ENCODE measurements around the gene CRTC2. TPM values are rescaled to one million over a fixed set of nuclear protein-coding genes. Genes with fewer than 3 reads are reported as not detected.
"Not testable (repeated sequence)": the region's sequence is repeated elsewhere in the genome, so short reads cannot be mapped to it uniquely, and the experiment has no call there.

The CRTC2 gene
- total RNA-seq = 10 to 100 TPM; 26.9 to 40.7 TPM

- Histone ChIP-seq H3K36me3 (peaks cover 11% of the 10 kb centered on the region), H3K4me1 (peaks cover 14% of the 10 kb centered on the region), H3K27ac (peak within 1 kb of the TSS; percentile 98), H3K9ac (ENCODE audit: low read depth in 2 of 2, low read length in 2 of 2) (peak within 1 kb of the TSS; percentile 92 to 95), H3K4me3 (peak within 1 kb of the TSS; percentile 80), H3K9me3 (no peaks in the 10 kb centered on the region), H3K27me3 (no peaks in the 10 kb centered on the region)
- no peak for TF ChIP-seq CTCF (IDR thresholded peaks at IDR 0.05)
- intact Hi-C loops (cut with DNase I) = no loop called here
- peak; percentile 99 for DNase-seq
Measured at GRCh38 chr1:153958111-153958960, at the start of gene CRTC2. CRTC2 (minus strand) TSS chr1:153958612; CDS start chr1:153958497, 115 bp downstream.

DNA sequence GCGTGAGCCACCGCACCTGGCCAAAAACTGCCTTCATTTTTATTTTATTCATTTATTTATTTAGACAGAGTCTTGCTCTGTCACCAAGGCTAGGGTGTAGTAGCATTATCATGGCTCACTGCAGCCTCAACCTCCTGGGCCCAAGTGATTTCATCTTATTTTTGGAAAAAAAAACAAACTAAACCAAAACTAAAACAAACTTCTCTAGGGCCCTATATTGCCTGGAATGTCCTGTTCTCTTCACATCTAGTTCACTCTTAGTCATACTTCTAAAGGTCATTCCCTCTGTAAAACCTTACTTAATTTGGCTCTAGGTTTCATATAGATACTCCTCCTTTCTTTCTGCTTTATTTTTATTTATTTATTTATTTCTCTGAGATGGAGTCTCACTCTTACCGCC is 47.7 kb upstream of the CRTC2 start:
- intact Hi-C loops (cut with DNase I) = no loop called here
- DNase-seq = no peak
- H3K9me3 ChIP-seq = no peaks in the 10 kb centered on the region
- H3K27me3 ChIP-seq = no peaks in the 10 kb centered on the region
- H3K27ac ChIP-seq = no peak overlapping the region
- no peak overlapping the region for H3K4me3 ChIP-seq
- no peak overlapping the region for H3K9ac ChIP-seq (ENCODE audit: low read depth in 2 of 2, low read length in 2 of 2)
- H3K4me1 ChIP-seq = no peaks in the 10 kb centered on the region
- TF ChIP-seq CTCF (IDR thresholded peaks at IDR 0.05) = no peak
- no peaks in the 10 kb centered on the region for H3K36me3 ChIP-seq

- Histone ChIP-seq H3K9ac (ENCODE audit: low read depth in 2 of 2, low read length in 2 of 2) (no peak overlapping the region), H3K27me3 (no peaks in the 10 kb centered on the region), H3K4me3 (no peak overlapping the region), H3K36me3 (no peaks in the 10 kb centered on the region), H3K27ac (no peak overlapping the region), H3K4me1 (no peaks in the 10 kb centered on the region), H3K9me3 (no peaks in the 10 kb centered on the region)
- no peak for TF ChIP-seq CTCF (IDR thresholded peaks at IDR 0.05)
- intact Hi-C loops (cut with DNase I) = no loop called here
- DNase-seq = no peak
Measured at GRCh38 chr1:154000420-154000819, 42.0 kb upstream of the CRTC2 start.

DNA sequence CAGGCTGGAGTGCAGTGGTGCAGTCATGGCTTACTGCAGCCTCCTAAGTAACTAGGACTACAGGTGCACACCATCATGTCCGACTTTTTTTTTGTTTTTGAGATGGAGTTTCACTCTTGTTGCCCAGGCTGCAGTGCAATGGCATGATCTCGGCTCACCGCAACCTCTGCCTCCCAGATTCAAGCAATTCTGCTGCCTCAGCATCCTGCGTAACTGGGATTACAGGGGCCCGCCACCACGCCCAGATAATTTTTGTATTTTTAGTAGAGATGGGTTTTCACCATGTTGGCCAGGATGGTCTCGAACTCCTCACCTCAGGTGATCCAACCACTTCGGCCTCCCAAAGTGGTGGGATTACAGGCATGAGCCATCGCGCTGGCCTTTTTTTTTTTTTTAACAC is 38.5 kb upstream of the CRTC2 start:
- H3K9ac ChIP-seq (ENCODE audit: low read depth in 2 of 2, low read length in 2 of 2); H3K4me1 ChIP-seq; DNase-seq; intact Hi-C loops (cut with DNase I); H3K36me3 ChIP-seq; H3K27me3 ChIP-seq; H3K27ac ChIP-seq; H3K4me3 ChIP-seq; H3K9me3 ChIP-seq: not testable (repeated sequence)

DNA sequence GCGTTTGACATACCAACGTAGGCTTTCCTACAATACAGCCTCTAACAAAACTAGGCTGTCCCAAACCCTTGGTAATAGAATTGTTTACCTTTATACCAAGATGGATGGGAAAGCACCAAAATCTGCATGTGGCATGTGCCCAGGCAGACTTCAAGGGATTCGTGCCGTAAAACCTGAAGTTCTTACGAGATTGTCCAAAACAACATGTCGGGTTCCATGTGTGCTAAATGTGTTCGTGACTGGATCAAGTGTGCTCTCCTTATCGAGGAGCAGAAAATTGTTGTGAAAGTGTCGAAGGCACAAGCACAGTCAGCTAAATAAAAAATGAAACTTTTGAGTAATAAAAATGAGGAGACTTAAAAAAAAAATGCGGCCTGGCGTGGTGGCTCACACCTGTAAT is 37.2 kb upstream of the CRTC2 start:
- no peaks in the 10 kb centered on the region for H3K36me3 ChIP-seq
- no peak for DNase-seq
- H3K27ac ChIP-seq = no peak overlapping the region

More for the DNA sequence above, 37.2 kb upstream of the CRTC2 start:
- no peak overlapping the region for H3K4me3 ChIP-seq
- no peak for TF ChIP-seq CTCF (IDR thresholded peaks at IDR 0.05)
- no peaks in the 10 kb centered on the region for H3K27me3 ChIP-seq
- H3K9ac ChIP-seq (ENCODE audit: low read depth in 2 of 2, low read length in 2 of 2) = no peak overlapping the region
- H3K9me3 ChIP-seq = no peaks in the 10 kb centered on the region
- intact Hi-C loops (cut with DNase I) = no loop called here
- peaks cover 4% of the 10 kb centered on the region for H3K4me1 ChIP-seq

All from colonic mucosa (tissue), 4 donors.